GM21367 (cell line): ENCODE results near the gene TCF3.
A peak's percentile ranks its signal among the peaks of the same experiment; 100 is the strongest.
"Not testable (repeated sequence)": the region's sequence is repeated elsewhere in the genome, so short reads cannot be mapped to it uniquely, and the experiment has no call there.

Source experiments
- ATAC-seq: cut with Tn5 transposase; IDR thresholded peaks from one replicate; pipeline ENCODE4 v1.9.1; 2021; ENCODE audit not compliant: unreplicated experiment

Gene TCF3

DNA sequence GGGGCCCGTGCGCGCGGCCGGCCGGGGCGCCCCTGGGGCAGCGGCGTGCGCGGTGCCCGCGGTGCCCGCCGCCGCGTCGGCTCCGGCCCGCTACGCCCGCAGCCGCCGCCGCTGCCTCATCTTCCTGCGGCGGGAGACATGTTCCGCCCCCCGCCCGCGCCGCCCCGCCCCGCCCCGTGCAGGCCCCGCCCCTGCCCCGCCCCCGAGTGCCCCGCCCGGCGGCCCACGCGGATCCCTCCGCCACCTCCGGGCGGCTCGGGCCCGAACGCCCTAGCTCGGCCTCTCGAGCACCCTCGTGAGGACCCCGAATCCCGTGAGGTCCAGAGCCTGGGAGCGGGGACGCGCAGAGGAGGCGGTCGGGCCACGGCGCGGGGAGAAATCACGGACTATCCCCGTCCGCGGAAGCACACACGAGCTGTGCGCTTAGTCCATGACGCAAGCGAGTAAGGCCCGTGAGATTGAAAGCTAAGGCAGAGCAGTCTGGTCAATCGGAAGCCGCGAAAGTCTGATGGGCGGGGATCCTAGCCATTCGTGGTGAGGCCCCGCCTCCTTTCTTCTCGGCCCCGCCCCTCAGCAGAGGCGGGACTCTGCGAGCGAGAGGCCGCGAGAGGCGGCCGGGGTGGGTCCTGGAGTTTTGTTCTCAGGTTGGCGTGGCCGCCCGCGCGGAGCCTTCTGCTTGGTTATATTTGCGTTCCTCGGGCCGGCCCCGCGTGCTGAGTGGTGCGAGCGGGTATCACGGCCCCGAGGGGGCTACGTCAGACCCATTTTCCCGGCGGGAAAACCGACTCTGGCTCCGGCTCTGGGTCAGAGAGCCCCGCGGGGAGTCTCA, at the start of gene TCF3:
TCF3 (minus strand) TSS at position 145 of the 829 bp plus-strand sequence. CDS start 2,367 bp downstream, outside the sequence.
- ATAC-seq: peak; percentile 50

DNA sequence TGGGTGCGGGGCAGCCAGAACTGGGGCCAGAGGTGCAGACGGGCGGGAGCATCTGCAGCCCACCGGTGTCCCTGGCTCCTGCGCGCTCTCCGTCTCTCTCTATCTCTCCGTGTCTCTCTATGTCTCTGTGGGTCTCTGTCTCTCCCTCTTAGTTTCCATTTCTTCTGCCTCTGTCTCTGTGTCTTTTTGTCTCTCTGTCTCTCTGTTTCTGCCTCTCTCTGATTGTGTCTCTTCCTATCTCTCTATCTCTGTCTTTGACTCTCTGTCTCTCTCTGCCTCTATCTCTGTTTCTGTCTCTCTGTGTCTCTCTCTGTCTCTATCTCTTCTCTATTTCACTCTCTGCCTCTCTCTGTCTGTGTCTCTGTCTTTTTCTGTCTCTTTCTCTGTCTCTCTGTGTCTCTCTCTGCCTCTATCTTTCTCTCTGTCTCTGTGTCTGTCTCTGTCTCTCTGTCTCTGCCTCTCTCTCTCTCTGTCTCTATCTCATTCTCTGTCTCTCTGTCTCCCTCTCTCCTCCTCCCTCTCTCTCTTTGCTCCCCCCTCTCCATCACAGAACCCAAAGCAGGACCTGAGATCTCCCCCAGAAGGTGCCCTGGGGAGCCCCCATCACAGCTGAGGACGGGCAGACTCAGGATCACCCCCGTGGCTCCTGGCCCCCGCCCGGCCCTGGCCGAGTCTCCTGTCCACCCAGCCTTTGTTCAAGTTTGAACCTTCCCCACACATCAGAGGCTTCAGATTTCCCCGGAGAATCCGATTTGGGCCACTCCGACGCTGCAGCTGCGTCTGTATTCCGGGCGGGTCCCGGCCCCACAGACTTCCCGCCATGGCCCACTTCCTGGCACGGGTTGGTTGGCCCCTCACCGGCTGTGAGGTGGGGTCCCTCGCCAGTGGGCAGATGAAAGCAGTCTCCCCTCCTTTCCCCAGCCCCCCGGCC, 48.6 kb upstream of the TCF3 start:
- no peak for ATAC-seq

DNA sequence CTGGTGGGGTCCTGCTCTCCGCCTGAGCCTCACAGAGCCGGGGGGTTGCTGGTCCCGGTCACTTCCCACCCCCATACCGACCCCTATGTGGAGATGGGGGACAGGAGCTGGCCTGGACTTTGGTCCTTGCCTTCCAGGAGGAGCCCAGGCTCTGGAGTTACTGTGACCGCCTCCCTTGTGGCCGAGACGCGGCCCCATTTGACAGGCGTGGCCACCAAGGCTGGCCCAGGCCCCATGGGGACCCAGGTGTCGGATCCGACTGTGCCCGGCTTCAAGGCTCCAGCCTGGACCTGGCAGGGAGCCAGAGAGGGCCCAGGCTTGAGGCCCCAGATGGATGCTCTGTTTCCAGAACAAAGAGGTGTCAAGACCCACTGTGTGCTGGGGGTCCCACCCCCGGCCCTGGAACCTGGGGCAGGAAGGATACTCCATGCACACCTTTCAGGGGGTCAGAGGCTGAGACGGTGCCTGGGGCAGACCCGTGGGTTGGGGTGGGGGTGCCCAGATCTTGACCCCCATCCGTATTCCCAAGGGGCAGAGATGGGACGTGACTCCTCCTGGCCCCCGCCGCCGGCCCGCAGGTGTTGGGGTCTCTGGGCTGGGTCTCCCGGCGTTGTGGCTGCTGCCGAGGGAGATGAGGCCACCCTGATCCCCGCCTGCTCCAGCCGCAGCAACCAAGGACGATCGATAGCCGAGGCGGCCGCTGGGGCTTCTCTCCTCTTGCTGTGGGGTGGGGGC, 47.8 kb upstream of the TCF3 start:
- ATAC-seq: no peak

DNA sequence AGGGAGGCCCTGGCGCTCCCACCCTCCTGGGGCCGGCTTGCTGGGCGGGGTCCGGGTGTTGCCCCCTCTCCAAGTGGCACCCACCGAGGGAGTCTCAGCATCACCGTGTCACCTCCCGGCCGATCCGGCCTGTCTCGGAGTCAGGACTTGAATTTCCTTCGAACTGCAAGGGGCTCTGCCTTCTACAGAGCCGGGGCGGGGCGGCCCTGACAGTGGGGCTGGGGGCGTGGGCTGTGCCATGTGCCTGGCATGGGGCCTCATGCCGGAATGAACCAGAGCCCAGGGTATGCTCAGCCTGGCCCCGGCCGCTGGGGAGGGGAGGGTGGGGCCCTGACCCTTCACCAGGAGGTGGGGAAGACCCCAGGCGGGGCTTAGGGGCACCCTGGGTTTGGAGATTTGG, 47.0 kb upstream of the TCF3 start:
- no peak for ATAC-seq

DNA sequence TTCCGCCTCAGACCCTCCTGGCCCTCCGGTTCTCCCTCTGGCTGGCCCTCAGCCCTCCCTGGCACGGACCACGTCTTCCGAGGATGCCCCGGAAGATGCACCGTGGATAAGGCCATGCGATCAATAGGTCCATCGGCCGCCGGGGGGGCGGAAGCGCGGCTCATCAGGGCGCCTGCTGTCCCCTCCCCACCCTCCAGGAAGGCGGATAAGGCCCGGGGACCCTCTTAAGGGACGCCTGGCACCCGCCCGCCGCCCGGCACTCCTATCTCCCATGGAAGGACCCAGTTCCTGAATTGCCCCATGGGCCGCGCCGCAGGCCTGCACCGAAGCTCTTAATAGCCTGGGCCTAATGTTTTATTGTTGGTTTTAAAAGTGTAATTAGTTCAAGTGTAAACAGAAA, 46.2 kb upstream of the TCF3 start:
- no peak for ATAC-seq

DNA sequence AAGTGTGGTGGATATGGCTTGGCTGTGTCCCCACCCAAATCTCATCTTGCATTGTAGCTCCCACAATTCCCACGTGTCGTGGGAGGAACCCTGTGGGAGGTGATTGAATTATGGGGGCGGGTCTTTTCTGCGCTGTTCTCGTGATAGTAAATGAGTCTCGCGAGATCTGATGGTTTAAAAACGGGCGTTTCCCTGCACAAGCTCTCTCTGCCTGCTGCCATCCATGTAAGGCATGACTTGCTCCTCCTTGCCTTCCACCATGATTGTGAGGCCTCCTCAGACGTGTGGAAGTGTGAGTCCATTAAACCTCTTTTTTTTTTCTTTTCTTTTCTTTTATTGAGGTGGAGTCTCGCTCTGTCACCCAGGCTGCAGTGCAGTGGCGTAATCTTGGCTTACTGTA, 43.1 kb upstream of the TCF3 start:
- ATAC-seq: not testable (repeated sequence)

DNA sequence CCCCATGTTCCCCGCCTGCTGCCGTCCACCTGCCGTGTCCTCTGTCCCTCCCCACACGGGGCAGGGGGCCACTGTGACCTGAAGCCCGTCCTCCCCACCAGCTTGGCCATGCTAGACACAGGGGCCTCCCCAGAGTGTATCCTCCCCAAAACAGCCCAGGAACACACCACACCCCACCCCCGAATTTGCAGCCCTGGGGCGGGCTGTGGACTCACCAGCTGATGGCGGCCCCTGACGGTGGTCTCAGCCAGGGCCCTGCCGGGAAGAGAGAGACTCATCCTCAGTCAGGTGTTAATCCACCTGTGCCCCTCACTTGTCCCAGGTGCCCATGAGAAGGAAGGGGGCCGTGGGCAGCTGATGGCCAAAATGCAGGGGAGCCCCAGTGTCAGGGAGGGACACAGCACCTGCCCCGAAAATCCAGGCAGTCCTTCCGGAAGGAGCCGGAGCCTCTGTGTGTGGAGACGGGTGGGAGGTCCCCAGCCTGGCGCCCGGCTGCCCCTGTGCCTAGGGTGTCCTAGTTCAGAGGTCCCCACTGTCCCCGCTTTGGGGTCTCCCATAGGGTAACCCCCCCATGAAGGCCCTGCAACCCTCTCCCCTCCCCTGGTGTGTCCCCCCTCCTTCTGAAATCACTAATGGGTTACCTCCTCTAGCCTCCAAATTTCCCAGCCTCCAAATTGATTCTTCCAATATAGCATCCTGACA, 39.3 kb upstream of the TCF3 start:
- ATAC-seq: no peak

DNA sequence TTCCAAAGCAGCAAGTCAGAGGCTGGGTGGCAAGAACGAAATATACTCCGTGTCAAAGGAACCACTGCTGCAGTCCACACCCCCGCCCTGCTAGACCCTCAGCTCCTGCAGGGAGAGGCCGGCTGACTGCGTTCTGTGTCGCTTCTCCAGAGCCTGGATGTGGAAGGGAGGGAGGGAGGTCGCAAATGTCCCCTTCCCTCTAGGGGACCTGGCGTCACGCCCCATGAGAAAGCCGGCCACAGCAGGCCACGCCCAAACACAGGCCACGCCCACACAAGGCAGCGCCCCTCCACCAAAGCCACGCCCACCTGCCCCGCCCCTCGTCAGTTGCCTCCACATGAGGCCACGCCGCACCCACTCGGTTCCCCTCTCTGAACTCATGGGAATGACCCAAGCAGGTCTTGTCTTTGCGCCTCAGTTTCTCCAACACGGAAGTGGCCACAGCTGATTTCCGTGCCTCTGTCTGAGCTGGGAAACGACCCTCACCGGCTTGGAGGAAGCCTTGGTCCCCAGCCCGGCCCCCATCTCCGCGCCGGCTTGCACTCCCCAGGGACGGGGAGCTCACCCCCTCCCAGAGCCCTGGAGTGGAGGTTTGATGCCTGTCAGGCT, 38.4 kb upstream of the TCF3 start:
- no peak for ATAC-seq

DNA sequence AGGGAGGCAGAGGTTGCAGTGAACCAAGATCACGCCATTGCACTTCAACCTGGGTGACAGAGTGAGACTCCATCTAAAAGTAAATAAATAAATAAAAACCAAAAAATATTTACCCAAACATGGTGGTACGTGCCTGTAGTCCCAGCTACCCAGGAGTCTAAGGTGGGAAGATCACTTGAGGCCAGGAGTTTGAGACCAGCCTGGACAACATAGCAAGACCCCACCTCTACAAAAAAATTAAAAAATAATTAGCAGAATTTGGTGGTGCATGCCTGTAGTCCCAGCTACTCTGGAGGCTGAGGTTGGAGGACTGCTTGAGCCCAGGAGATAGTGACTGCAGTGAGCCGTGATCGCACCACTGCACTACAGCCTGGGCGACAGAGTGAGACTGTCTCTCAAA, 33.4 kb upstream of the TCF3 start:
- not testable (repeated sequence) for ATAC-seq

DNA sequence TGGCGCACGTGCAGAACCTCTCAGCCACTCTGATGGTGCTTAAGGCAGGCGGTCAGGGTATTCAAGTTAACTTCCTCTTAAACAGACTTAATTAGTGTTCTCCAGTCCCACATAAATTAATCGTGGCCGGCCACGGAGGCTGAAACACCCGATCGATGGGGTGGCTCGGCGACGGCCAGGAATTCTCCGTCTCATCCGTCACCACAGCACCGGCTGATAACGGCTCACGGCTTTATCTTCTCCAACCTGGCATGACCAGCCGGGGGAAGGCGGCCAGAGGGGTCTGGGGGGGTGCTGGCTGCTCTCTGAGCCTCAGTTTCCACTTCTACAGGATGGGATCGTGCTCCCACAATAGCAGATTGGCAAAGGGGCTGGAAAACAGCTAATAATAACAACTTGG, 32.6 kb upstream of the TCF3 start:
- ATAC-seq: no peak

DNA sequence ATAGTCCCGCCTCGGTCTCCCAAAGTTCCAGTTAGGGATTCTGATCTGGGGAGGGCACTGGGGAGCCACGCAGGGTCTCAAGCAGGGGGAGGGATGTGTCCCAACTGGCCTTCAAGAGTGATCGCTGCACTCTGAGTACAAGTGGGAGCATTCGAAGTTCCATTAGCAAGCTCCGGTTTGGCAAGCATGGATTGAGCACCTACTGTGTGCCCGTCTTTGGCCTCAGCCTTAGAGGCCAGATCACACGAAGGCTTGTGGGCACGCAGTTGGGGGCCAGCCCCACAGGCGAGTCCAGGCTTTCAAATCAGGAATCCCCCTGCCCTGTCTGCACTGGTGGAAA, 32.1 kb upstream of the TCF3 start:
- no peak for ATAC-seq

DNA sequence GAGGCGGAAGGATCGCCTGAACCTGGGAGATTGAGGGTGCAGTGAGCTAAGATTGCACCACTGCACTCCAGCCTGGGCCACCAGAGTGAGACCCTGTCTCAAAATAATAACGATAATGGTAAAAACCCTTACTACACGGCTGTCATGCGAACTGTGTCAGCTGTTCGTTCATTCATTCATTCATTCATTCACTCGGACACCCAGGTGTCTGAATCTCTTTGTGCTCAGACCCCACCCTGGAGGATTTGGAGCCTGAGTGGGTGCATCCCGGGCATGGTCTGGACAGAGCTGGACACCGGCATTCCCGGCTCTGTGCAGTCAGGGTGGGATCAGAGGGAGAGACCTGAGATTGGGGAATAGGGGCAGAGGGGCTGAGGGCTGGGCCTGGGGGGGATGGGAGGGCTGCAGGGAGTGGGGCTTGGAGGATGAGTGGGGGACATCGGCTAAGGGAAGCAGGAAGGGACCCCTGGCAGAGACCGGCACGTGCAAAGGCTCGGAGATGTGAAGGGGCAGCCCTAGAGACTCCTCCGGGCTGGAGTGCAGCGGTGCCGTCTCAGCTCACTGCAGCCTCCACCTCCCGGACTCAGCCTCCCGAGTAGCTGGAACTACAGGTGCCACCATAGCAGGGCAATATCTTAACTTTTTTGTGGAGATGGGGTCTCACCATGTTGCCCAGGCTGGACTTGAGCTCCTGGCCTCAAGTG, 31.6 kb upstream of the TCF3 start:
- no peak for ATAC-seq

DNA sequence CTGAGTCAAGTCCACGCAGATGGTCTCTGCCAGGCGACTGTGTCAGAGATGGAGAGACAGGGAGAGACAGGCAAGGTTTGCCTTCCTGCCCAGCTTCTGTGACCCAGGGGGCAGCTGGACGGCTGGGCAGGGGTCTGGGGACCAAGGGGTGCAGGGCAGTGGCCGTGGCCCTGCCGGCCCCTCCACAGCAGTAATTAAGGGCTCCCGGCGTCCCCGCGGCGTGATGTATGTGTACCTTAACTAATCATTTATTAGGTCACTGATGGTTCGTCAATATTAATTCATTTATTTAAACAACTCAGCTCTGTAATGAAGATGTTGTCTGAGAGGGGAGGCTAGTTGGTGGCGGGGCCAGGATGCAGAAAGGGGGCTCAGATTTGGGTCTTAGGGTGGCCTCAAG, 28.6 kb upstream of the TCF3 start:
- no peak for ATAC-seq

DNA sequence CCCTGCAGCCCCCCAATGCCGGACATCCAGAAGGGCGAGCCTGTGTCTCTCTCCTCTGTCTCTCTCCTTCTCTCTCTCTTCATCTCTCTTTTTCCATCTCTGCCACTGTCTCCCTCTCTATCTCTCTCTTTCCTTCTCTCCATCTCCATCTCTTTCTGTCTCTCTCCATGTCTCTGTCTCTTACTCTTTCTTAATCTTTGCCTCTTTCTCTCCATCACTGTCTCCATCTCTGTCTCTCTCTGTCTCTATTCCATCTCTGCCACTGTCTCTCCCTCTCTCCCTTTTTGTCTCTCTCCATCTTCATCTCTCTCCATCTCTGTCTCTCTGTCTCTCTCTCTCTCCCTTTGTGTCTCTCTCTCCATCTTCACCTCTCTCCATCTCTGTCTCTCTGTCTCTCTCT, 25.7 kb upstream of the TCF3 start:
- ATAC-seq: no peak

DNA sequence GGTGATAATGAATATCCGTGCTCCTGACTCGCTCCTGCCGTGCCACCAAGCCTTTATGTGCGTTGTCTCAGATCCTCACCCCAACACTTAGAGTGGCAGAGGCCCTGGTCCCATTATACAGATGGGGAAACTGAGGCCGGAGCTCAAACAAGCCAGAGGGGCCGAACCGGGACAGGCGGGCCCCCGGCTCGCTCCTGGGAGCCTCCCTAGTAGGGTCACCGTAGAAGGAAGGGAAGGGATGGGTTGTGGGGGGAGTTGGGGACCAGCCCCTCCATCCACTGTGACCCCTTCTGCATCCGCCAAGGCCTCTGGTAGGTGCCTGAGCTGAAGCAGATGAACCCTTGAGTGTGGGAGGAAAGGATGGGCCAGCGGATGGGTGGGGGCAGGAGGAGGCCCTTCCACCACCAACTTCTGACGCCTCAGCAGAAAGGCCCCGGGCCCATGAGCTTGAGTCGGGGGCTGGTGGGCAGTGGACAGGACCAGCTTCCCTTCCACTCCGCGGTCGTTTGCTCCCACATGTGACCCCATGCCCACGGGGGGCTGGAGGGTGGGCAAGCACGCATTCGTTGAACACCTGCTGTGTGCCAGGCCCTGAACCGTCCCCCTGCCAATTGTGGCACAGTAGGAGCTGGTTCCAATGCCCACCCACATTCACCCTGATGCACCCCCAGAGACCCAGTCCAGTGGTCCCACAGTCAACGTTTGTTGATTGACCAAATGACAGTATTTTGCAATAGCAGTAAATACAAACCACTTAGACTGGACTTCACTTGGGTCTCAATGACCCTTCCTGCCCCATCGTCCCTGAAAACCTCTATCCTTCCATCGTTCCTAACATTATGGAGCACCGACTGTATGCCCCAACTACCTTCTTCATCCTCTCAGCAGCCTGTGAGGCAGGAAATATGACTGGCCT, 24.2 kb upstream of the TCF3 start:
- no peak for ATAC-seq

DNA sequence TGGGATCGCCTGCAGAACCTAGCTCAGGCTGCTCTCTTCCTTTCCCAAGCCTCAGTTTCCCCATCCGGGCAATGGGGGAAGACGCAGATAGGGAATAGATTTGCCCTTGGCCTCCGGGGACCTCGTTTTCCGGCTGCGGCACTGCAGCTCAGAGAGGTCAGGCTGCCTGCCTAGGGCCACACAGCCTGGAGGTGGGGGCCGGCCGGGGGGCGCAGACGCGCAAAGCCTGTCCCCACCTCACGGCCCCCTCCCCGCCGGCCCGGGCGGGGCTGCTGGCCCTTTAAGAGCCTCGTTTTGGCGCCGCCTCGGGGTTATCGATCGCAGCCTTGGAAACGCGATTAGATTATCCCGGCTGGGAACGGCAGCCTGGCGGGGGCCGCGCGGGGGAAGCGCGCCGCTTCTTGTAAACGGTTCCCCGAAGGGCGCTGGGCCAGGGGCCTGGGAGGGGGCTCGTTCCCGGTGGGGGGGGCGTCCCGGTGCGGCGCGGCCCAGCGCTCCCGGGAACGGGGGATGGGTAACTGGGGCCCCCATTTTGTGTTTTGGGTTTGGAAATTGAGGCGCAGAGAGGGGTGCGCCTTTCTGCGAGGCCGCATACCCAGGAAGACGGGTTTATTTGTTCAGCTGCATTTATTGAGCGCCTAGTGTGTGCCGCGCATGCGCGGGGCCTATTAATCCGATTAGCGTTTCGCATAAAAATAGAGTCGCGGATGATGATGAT, 23.4 kb upstream of the TCF3 start:
- ATAC-seq: no peak

DNA sequence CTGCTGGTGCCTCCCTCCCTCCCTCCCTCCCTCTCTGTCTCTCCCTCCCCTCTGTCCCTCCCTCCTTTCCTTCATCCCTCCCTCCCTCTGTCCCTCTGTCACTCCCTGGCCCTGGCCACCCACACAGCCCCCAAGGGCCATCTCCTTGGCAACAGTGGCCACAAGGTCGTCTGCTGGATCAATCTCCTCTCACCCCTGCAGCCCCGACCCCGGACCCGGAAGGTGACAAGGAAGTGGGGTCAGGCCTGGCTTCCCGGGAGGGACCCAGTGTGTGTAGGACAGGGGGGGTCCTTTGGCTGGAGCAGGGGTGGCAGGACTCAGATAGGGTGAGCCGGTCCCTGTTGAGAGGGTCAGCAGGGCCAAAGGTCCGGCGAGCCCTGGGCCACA, 21.9 kb upstream of the TCF3 start:
- ATAC-seq: no peak

DNA sequence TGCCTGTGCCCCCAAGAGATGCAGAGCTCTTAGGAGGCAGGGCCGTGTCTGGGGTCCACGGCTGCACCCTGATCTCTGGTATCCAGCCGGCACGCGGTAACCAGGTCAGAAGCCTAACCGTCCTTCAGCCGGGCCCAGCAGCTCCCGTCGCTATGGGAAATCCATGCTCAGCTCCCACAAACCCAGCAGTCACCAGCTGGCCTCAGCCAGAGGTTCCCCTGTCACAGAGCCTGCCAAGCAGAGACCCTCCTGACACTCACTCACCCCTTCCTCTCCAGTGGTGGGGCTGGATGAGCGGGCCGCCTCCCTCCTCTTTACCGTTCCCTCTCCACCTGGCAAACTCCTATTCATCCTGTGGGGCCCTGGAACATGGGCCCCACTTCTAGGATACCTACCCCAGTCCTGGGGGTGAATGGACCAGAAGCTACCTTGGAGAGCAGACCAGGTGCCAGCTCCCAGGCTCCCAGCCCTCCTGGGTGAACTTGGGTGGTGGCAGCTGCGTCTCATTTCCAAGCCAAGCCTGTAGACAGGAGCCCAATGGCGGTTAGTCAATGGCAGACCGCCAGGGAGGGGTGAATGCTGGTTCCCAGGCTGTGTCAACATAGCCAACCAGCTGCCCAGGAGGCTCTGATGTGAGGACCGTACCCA, 21.4 kb upstream of the TCF3 start:
- no peak for ATAC-seq
